ENCODE measurements around the gene INTS1. TPM values are rescaled to one million over a fixed set of nuclear protein-coding genes. Genes with fewer than 3 reads are reported as not detected.

INTS1 gene
- total RNA-seq, 1 experiment from 2014 or later, result 122 TPM

- Mint-ChIP-seq H3K27me3 (ENCODE audit: insufficient read depth, unreplicated experiment) (no peaks in the 10 kb centered on the region), H3K9me3 (ENCODE audit: unreplicated experiment) (no peaks in the 10 kb centered on the region), H3K4me1 (ENCODE audit: low read depth, unreplicated experiment) (no peaks in the 10 kb centered on the region), H3K4me3 (ENCODE audit: unreplicated experiment) (no peak overlapping the region), H3K36me3 (ENCODE audit: insufficient read depth, unreplicated experiment) (peaks cover 11% of the 10 kb centered on the region), H3K27ac (ENCODE audit: unreplicated experiment) (no peak overlapping the region)
- H3K36me3 ChIP-seq (ENCODE audit: control insufficient read depth, insufficient read depth, low read length), result no peaks in the 10 kb centered on the region
- no peaks in the 10 kb centered on the region for H3K27me3 ChIP-seq (replicated peaks; ENCODE audit: control insufficient read depth, insufficient read depth, low read length)
- no peak overlapping the region for H3K4me3 ChIP-seq (ENCODE audit: low read depth, low read length)
- no peaks in the 10 kb centered on the region for H3K9me3 ChIP-seq
- TF ChIP-seq CTCF (IDR thresholded peaks at IDR 0.05; ENCODE audit: insufficient read depth in 1 of 2, low read depth in 1 of 2, low read length in 1 of 2, severe bottlenecking in 1 of 2, unreplicated experiment in 1 of 2), result no peak
- DNase-seq, result no peak
- H3K4me1 ChIP-seq, result peaks cover 22% of the 10 kb centered on the region
- ChIA-PET CTCF (no interaction called here), POLR2A (no interaction called here)
- intact Hi-C loops (cut with micrococcal nuclease; ENCODE audit: unreplicated experiment), result no loop called here
- BruUV-seq (replicated peaks), result no TSS peak
Measured at GRCh38 chr7:1454542-1454941, 49.6 kb downstream of the INTS1 start.

- Mint-ChIP-seq H3K36me3 (ENCODE audit: insufficient read depth, unreplicated experiment) (peaks cover 4% of the 10 kb centered on the region), H3K27me3 (ENCODE audit: insufficient read depth, unreplicated experiment) (no peaks in the 10 kb centered on the region), H3K4me3 (ENCODE audit: unreplicated experiment) (no peak overlapping the region), H3K4me1 (ENCODE audit: low read depth, unreplicated experiment) (no peaks in the 10 kb centered on the region), H3K27ac (ENCODE audit: unreplicated experiment) (no peak overlapping the region), H3K9me3 (ENCODE audit: unreplicated experiment) (no peaks in the 10 kb centered on the region)
- BruUV-seq (replicated peaks), result no TSS peak
- DNase-seq, result no peak
- ChIA-PET CTCF (no interaction called here), POLR2A (interaction anchor here (0.5 kb wide), 1 partner anchor 111 kb away, joined by 3 read pairs; no protein-coding TSS in a partner anchor)
- Histone ChIP-seq H3K4me1 (peaks cover 13% of the 10 kb centered on the region), H3K9me3 (no peaks in the 10 kb centered on the region), H3K36me3 (ENCODE audit: control insufficient read depth, insufficient read depth, low read length) (no peaks in the 10 kb centered on the region), H3K27me3 (replicated peaks; ENCODE audit: control insufficient read depth, insufficient read depth, low read length) (no peaks in the 10 kb centered on the region), H3K4me3 (ENCODE audit: low read depth, low read length) (no peak overlapping the region)
- intact Hi-C loops (cut with micrococcal nuclease; ENCODE audit: unreplicated experiment), result no loop called here
- TF ChIP-seq CTCF (IDR thresholded peaks at IDR 0.05; ENCODE audit: insufficient read depth in 1 of 2, low read depth in 1 of 2, low read length in 1 of 2, severe bottlenecking in 1 of 2, unreplicated experiment in 1 of 2), result no peak
Measured at GRCh38 chr7:1452205-1452604, 52.0 kb downstream of the INTS1 start.

- CTCF ChIA-PET, result no interaction called here
Measured at GRCh38 chr7:1450987-1451386, 53.2 kb downstream of the INTS1 start.

More at GRCh38 chr7:1450987-1451386, 53.2 kb downstream of the INTS1 start:
- no peak for DNase-seq
- intact Hi-C loops (cut with micrococcal nuclease; ENCODE audit: unreplicated experiment), result no loop called here
- Mint-ChIP-seq H3K9me3 (ENCODE audit: unreplicated experiment) (no peaks in the 10 kb centered on the region), H3K4me1 (ENCODE audit: low read depth, unreplicated experiment) (no peaks in the 10 kb centered on the region), H3K36me3 (ENCODE audit: insufficient read depth, unreplicated experiment) (peaks cover 4% of the 10 kb centered on the region), H3K27me3 (ENCODE audit: insufficient read depth, unreplicated experiment) (no peaks in the 10 kb centered on the region), H3K27ac (ENCODE audit: unreplicated experiment) (no peak overlapping the region), H3K4me3 (ENCODE audit: unreplicated experiment) (no peak overlapping the region)
- Histone ChIP-seq H3K4me3 (ENCODE audit: low read depth, low read length) (no peak overlapping the region), H3K9me3 (no peaks in the 10 kb centered on the region), H3K36me3 (ENCODE audit: control insufficient read depth, insufficient read depth, low read length) (no peaks in the 10 kb centered on the region), H3K4me1 (peaks cover 10% of the 10 kb centered on the region), H3K27me3 (replicated peaks; ENCODE audit: control insufficient read depth, insufficient read depth, low read length) (no peaks in the 10 kb centered on the region)
- no peak for TF ChIP-seq CTCF (IDR thresholded peaks at IDR 0.05; ENCODE audit: insufficient read depth in 1 of 2, low read depth in 1 of 2, low read length in 1 of 2, severe bottlenecking in 1 of 2, unreplicated experiment in 1 of 2)
- no TSS peak for BruUV-seq (replicated peaks)
- POLR2A ChIA-PET, result no interaction called here
